HG03045 (cell line): ENCODE measurements around the gene SEC63.

ENCODE experiments used
- ATAC-seq: cut with Tn5 transposase; IDR thresholded peaks from one replicate; pipeline ENCODE4 v1.9.1; 2021; ENCODE audit warnings: mild to moderate bottlenecking, moderate library complexity; ENCODE audit not compliant: unreplicated experiment

SEC63 gene

GRCh38 chr6:107822176-107823046 is 135.6 kb downstream of the SEC63 start:
- no peak for ATAC-seq

GRCh38 chr6:107821591-107821990 is 136.4 kb downstream of the SEC63 start:
- no peak for ATAC-seq

GRCh38 chr6:107820338-107821261 is 137.4 kb downstream of the SEC63 start:
- no peak for ATAC-seq

GRCh38 chr6:107819964-107820337 is 138.1 kb downstream of the SEC63 start:
- no peak for ATAC-seq

GRCh38 chr6:107819217-107819616 is 138.8 kb downstream of the SEC63 start:
- ATAC-seq, result no peak

GRCh38 chr6:107818272-107818671 is 139.7 kb downstream of the SEC63 start:
- ATAC-seq, result no peak

GRCh38 chr6:107817784-107818183 is 140.2 kb downstream of the SEC63 start:
- no peak for ATAC-seq
